NCI-H146 (cell line): ENCODE results near the gene NPPB.

Experiments
- DNase-seq: peaks from one replicate; lab custom pipeline; 2025; lab: John Stamatoyannopoulos, UW

NPPB gene

DNA sequence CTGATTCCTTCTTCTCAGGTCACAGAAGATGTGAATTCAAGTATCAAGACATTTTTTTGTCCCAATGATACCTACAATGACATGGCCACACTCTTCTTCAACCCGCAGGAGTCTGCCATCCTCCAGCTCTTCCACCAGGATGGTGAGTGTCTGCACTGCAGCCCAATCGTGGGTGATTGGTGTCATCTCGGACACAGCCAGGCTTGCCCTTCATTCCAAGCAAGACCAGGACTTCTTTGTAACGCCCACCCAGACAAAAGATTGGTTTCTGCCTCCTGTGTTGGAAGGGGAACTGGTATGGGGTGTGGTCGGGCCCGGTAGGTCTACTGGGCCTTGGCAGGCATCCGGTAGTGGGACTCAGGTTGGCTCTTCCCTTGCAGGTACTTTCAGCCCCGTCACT lies 25.2 kb downstream of the NPPB start:
- DNase-seq, result no peak

DNA sequence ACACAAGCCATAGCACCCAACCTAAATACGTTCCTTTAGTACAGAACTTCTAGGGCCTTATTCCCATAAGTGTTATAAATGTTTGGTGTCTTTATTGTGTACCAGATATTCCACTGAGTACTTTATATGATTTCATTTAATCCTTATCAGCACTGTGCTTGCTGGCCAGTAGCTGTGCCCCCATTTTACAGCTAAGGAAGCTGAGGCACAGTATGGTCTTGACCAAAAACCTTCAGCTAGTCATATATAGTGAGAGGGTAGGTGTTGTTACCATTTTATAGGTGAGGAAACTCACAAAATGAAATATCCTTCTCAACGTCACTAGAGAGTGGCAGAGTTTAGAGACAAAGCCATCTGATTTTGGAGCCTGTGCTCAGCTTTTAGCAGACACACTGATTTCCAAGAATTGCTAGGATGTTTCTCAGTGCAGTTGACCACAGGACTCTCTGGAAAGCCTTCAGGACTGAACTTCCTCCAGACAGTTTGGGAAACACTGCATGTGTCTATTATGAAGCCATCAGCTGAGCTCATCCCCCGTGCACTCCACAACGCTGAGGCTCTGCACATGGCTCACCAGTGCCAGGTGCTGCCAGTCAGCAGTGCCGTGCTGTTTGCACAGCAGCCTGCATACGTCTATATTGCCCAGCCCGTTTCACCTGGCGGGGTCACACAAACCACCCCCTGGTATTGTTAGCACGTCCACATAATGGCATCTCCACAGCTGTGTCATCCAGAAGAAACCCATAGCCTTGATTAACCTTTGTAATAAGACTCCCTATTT lies 26.6 kb downstream of the NPPB start:
- DNase-seq, result peak; percentile 88

DNA sequence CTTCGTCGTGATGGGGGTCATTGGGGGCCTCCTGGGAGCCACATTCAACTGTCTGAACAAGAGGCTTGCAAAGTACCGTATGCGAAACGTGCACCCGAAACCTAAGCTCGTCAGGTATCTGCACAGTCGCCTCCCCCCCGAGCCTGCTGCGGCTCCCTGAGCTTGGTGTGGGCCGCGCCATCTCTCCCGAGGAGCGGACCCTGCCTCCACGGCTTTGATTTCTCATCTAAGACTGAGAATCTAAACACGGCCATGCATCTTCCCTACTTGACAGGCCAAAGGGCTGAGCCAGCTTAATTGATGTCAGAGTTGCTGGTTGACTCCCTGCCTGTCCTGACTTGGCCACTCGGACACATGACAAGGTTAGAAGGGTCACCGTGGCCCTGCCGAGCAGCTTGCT lies 30.2 kb downstream of the NPPB start:
- DNase-seq, result no peak

DNA sequence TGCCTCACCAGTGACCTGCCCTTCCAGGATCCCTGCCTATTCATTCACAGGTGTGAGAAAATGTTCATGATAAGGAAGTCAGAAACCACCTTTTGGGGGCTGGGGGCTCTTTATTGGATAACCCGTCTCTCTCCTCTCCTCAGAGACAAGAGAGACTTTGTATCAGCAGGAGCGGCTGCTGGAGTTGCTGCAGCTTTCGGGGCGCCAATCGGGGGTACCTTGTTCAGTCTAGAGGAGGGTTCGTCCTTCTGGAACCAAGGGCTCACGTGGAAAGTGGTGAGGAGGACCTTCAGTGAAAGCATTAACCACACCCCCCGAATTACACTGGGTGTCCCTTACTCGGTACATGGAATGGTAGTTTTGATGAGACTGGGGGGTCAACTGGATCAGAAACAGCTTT lies 31.8 kb downstream of the NPPB start:
- DNase-seq, result no peak

DNA sequence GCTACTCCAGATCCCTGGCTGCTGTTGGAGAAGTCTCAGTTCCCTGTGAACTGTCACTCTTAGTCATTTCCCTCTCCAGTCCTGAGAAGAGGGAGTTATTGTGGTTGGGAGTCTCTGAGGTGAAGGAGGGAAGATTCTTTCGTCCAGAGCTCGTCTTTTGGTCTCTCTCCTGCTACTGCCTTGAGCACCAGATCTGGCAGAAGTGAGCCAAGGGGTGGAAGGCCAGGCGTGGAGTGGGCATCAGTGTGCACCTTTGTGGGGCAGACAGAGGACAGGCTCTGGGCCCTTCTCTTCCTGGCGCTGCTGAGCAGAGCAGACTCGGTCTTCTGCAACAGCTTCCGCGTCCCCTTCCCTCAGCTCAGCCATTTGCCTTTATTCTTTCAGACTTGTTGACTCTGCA lies 33.6 kb downstream of the NPPB start:
- DNase-seq, result no peak

DNA sequence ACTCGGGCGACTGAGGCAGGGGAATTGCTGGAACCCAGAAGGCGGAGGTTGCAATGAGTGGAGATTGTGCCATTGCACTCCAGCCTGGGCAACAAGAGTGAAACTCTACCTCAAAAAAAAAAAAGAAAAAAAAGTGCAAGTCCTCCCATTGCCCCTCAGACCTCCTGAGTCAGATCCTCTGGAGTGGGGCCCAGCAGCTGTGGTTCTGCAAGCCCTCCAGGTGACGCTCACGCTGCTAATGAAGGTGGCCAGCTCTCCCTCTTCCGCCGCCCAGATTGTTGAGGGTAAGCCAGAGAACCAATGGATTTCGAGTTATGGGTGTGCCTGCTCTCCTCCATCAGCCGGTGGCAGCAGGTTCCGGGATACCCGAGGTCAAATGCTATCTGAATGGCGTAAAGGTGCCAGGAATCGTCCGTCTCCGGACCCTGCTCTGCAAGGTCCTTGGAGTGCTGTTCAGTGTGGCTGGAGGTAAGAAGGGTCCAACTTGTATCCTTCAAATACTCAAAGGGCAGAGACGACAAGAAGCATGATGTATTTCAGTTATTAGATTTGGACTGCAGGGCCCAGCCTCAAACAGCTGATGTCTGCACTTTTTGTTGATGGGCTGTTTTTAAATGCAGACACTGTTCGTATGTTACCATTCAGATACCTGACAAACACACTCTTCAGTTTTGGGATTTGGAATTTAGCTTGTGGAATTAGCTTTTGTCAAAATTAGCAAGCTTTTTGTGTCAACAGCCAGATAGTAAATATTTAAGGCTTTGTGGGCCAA lies 35.2 kb downstream of the NPPB start:
- no peak for DNase-seq

DNA sequence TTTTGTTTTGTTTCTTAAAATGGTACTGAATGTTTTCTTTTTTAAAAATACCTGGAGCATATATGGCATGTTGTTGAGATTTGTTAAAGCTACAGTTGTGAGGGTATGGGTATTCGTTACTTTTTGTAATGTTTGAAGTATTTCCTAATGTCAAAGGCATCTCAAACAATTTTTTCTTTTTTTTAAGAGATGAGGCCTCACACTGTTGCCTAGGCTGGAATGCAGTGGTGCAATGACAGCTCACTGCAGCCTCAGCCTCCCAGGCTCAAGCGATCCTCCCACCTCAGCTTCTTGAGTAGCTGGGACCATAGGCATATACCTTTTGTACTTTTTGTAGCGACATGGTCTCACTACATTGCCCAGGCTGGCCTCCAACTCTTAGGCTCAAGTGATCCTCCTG lies 36.7 kb downstream of the NPPB start:
- no peak for DNase-seq

DNA sequence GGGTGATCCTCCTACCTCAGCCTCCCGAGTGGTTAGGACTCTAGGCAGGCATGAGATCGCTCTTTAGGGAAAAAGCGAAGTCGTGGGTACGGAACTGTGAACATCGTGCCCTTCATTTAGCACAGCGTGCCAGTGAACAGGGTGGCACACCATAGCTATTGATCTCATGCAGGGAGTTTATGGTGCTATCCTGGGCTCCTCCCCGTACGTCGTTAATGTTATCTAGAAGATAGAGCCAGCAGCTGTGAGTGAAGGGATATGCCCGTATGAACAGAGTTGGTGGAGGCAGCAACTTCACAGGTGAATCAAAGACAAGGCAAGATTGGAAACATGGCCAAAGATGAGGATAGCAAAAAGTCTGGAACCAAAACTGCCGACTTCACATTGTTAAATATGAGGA lies 41.6 kb downstream of the NPPB start:
- DNase-seq, result no peak

DNA sequence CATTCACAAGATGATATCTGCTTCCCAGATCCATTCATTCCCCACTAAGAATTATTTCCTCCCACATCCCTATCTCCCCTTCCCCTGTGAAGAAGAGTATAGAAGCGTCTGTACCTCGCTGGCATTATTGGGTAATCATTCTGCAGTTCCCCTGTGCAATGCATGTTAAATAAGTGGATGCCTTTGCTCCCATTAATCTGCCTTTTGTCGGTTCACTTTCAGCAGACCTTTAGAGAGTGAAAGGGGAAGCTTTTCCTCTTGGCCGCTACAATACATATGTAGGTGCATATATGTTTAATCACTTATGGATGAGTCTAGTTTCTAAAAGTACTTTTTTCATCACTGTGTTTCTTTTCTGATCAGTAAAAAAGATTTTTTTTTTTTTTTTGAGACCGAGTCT lies 45.7 kb downstream of the NPPB start:
- no peak for DNase-seq
